HG03439 (cell line): ENCODE results near the gene NPHP1.
"Not testable (repeated sequence)": the region's sequence is repeated elsewhere in the genome, so short reads cannot be mapped to it uniquely, and the experiment has no call there.

ENCODE experiments used
- ATAC-seq: cut with Tn5 transposase; IDR thresholded peaks from one replicate; pipeline ENCODE4 v1.9.1; 2021; ENCODE audit warnings: mild to moderate bottlenecking, moderate library complexity; ENCODE audit not compliant: unreplicated experiment

NPHP1 gene

GRCh38 chr2:110105183-110105582, 99.6 kb downstream of the NPHP1 start:
- no peak for ATAC-seq

- ATAC-seq, result no peak
Measured at GRCh38 chr2:110104025-110104771, 100.6 kb downstream of the NPHP1 start.

GRCh38 chr2:110103061-110103961, 101.5 kb downstream of the NPHP1 start:
- ATAC-seq, result no peak

- no peak for ATAC-seq
Measured at GRCh38 chr2:110101901-110102803, 102.7 kb downstream of the NPHP1 start.

- ATAC-seq, result no peak
Measured at GRCh38 chr2:110101280-110101844, 103.5 kb downstream of the NPHP1 start.

GRCh38 chr2:110100880-110101279, 103.9 kb downstream of the NPHP1 start:
- not testable (repeated sequence) for ATAC-seq

GRCh38 chr2:110100480-110100879, 104.3 kb downstream of the NPHP1 start:
- ATAC-seq, result no peak

GRCh38 chr2:110099471-110100225, 105.2 kb downstream of the NPHP1 start:
- ATAC-seq, result no peak

- ATAC-seq, result no peak
Measured at GRCh38 chr2:110099038-110099425, 105.8 kb downstream of the NPHP1 start.

- ATAC-seq, result no peak
Measured at GRCh38 chr2:110097506-110098220, 107.2 kb downstream of the NPHP1 start.

- no peak for ATAC-seq
Measured at GRCh38 chr2:110095994-110096633, 108.7 kb downstream of the NPHP1 start.

- not testable (repeated sequence) for ATAC-seq
Measured at GRCh38 chr2:110094884-110095534, 109.8 kb downstream of the NPHP1 start.

GRCh38 chr2:110093924-110094323, 110.9 kb downstream of the NPHP1 start:
- ATAC-seq, result not testable (repeated sequence)

- not testable (repeated sequence) for ATAC-seq
Measured at GRCh38 chr2:110090164-110090563, 114.6 kb downstream of the NPHP1 start.

- ATAC-seq, result not testable (repeated sequence)
Measured at GRCh38 chr2:110083757-110084156, 121.1 kb downstream of the NPHP1 start.

GRCh38 chr2:110083162-110083561, 121.7 kb downstream of the NPHP1 start:
- not testable (repeated sequence) for ATAC-seq

GRCh38 chr2:110078104-110078503, 126.7 kb downstream of the NPHP1 start:
- ATAC-seq, result not testable (repeated sequence)

GRCh38 chr2:110075896-110076295, 128.9 kb downstream of the NPHP1 start:
- not testable (repeated sequence) for ATAC-seq
